NCI-H226 (cell line): Measurements from ENCODE around the gene CHI3L1.

Experiments
- DNase-seq: peaks from one replicate; pipeline ENCODE4 v3.0.0-alpha.2; 2015

Gene CHI3L1

DNA sequence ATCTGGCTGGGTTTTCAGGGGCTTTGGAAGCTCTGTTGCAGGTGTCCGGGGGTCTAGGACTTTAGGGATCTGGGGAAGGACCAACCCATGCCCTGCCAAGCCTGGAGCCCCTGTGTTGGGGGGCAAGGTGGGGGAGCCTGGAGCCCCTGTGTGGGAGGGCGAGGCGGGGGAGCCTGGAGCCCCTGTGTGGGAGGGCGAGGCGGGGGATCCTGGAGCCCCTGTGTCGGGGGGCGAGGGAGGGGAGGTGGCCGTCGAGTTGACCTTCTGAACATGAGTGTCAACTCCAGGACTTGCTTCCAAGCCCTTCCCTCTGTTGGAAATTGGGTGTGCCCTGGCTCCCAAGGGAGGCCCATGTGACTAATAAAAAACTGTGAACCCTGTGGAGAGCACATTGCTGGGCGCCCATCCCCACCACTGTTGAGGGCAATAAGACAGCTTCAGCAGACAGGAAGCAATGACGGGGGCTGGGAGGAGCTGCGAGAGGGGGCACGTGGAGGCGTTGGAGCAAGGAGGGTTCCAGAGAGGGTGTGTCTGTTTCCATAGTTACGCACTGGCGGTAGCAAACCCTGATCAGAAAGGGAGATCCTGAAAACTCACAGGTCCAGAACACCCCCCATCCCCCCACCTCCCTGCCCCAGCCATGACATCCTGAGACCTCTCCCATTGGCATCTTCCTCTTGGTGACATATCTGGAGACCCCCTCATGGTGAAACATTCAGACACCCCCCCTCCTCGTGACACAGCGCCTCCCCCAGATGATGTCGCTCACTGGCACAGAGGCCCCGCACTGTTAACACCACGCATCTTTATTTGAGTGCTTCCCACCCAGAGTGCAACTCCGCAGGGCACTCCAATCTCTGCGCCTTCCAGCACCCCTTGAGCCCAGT, 19.2 kb downstream of the CHI3L1 start:
- no peak for DNase-seq

DNA sequence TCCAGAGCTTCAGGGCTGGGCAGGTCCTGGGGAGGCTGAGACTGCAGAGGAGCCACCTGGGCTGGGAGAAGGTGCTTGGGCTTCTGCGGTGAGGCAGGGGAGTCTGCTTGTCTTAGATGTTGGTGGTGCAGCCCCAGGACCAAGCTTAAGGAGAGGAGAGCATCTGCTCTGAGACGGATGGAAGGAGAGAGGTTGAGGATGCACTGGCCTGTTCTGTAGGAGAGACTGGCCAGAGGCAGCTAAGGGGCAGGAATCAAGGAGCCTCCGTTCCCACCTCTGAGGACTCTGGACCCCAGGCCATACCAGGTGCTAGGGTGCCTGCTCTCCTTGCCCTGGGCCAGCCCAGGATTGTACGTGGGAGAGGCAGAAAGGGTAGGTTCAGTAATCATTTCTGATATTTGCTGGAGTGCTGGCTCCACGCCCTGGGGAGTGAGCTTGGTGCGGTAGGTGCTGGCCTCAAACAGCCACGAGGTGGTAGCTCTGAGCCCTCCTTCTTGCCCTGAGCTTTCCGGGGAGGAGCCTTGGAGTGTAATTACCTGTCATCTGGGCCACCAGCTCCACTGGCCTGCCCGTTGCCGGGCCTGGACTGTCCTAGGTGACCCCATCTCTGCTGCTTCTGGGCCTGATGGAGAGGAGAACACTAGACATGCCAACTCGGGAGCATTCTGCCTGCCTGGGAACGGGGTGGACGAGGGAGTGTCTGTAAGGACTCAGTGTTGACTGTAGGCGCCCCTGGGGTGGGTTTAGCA, 20.1 kb downstream of the CHI3L1 start:
- DNase-seq = peak; percentile 57

DNA sequence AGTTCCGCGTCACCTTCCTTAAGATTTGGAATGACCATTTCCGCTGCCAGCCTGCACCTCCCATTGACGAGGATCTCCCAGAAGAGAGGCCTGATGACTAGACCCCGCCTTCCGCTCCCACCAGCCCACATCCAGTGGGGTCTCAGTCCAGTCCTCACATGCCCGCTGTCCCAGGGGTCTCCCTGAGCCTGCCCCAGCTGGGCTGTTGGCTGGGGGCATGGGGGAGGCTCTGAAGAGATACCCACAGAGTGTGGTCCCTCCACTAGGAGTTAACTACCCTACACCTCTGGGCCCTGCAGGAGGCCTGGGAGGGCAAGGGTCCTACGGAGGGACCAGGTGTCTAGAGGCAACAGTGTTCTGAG, 20.7 kb downstream of the CHI3L1 start:
- DNase-seq = no peak

DNA sequence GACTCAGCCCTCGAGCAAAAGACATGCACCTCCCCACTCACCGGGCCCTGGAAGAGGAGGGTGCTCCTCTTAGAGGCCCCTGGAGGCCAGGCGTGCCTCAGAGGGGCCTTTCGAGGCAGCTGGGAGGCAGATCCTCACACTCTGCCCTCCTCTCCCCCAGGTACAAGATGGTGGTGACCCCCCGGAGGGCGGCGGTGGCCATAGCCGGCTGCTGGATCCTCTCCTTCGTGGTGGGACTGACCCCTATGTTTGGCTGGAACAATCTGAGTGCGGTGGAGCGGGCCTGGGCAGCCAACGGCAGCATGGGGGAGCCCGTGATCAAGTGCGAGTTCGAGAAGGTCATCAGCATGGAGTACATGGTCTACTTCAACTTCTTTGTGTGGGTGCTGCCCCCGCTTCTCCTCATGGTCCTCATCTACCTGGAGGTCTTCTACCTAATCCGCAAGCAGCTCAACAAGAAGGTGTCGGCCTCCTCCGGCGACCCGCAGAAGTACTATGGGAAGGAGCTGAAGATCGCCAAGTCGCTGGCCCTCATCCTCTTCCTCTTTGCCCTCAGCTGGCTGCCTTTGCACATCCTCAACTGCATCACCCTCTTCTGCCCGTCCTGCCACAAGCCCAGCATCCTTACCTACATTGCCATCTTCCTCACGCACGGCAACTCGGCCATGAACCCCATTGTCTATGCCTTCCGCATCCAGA, 21.3 kb downstream of the CHI3L1 start:
- DNase-seq = no peak

DNA sequence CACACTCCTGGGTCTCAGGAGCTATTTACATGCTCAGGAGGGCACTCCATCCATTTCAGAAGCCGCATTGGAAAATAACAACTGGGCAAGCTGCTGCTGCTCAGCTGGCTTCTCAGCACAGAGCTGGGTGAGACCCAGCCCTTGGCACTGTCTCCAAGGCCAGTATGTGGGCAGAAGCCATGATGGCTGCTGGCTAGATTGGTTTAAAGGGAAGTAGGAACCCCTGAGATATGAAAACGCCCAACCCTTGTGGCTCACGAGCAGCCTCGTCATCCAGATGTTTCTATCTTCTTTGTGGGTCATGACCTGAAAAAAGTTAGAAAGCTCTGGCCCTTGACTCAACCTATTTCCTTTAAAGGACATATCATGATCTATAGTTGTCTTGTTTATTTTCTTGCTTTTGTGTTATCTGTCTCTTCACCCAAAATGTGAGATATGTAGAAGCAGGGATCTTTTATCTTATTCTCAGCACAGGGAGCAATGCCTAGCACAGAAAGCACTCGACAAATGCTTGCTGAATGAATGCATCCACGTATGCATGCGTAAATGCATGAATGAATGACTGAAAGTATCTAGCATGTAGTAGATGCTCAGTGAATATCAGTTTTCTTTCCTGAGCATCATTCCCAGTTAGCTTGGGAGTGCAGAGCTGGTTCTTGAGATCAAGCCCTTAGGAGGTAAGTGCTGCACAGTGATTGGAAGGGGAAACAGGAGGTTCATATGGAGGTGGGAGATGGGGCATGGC, 22.4 kb downstream of the CHI3L1 start:
- DNase-seq = no peak

DNA sequence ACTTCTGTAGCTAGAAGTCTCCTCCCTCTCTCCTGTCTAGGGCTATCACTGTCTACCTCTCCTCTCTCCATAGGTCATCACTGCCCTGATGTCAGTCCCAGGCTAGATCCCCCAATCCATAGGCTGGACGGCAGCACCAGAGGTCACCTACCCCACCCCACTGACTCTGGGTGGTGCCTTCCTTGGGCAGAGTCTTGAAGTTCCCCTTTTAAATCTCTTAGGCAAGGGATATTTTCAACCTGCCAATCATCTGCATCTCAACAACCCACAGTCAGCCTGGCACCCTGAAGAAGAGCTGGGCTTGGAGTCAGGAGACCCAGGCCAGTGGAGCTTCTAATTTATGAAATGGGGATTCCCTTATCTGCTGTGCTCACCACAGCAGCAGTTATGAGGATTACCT, 24.1 kb downstream of the CHI3L1 start:
- DNase-seq = no peak

DNA sequence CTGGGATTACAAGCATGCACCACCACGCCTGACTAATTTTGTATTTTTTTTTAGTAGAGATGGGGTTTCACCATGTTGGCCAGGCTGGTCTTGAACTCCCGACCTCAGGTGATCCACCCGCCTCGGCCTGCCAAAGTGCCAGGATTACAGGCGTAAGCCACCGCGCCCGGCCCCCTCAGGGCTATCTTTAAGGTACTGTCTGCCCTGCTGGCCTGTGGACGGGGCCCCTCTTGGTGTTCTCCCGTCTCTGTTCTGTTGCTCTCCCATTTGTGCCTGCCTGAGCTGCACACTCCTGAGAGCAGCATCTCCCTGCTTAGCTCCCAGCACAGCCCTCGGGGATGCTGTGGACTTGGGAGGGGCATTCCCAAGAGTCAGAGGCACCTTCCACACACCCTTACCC, 24.8 kb downstream of the CHI3L1 start:
- DNase-seq = no peak

DNA sequence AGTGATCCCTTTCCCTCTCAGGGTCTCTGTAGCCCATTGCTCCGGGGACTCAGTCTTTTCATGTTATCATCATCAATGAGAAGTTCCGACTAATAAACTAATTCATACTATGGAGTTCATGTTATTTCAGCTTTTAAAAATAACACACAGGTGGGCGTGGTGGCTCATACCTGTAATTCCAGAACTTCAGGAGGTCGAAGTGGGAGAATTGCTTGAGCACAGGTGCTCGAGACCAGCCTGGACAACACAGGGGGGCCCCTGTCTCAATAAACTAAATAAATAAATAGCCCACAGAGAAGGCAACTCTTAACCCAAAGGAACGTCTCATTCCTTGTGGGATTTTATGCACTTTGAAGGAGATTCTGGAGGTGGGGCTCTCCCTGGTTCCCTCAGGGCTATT, 25.3 kb downstream of the CHI3L1 start:
- DNase-seq = no peak

DNA sequence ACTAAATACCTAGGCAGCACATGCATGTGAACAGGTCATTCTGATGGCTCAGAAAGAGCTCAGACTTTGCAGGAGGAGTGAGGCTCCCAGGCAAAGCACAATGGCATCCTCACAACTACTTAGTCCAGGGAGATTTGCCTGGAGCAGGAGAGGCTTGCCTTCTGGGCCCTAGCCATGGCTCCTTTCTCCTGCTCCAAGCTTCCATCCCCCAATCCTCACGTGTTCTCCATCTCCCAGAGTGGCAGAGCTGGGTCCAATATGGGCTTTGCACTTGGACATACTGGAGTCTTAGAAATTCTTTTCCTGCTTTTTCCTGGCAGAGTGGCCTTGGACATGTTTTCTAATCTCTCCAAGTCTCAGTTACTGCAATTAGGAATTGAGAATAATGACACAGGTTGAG, 26.7 kb downstream of the CHI3L1 start:
- no peak for DNase-seq

DNA sequence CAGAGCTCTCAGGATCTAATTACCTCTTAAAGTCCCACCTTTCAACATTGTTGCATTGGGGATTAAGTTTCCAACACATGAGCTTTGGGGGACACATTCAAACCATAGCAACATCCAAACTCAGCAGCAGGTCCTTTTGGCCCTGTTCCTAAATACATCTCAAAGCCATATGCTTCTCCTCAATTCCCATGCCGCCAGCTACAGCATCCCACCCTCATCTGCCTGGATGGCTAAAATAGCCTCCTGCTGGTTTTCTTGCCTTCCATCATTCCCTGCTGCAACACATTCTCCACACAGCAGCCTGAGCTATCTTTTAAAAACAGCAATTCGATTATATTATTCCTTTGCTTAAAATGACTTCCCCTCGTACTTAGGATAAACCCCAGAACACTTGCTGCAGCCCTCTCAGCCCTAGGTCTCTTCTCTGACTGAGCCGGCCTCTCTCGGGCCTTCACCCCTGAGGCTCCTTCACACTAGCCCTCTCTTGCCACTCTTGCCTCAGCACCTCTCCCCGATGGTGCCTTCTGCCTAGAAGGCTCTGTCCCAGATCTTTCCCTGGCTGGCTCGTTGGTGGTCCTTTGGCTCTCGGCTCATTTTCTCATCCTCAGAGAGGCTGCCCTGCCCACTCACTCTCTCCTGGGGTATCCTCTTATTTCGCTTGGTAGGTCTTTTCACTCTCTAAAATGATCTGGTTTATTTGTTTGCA, 27.4 kb downstream of the CHI3L1 start:
- no peak for DNase-seq

DNA sequence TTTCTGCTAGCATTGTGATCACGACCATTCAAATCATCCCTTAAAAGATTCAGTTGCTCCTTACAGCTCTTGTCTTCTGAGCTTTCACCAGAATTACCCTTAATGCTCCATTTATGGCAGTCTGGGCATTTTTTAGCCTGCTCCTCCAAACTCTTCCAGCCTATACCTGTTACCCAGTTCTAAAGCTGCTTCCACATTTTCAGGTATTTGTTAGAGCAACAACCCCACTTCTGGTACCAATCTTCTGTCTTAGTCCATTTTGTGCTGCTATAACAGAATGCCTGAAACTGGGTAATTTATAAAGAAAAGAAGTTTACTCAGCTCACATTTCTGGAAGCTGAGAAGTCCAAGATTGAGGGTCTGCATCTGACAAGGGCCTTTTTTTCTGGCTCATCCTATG, 28.1 kb downstream of the CHI3L1 start:
- no peak for DNase-seq

DNA sequence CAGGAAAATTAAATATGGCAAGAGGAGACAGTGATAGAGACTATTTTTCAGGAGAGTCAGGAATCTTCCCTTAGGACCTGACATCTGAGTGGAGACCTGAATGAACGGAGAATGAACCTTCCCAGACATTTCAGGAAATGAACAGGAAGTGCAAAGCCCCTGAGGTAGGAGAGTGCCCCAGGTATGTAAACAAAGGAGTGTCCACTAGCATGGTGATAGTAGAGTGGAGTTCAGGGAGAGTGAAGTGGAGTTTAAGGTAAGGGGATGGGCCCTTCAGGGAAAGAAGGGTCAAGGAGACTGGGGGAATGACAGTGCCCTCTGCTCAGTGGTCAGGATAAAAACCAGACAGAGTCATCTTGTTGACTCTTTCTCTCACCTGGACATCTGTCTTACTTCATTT, 30.2 kb downstream of the CHI3L1 start:
- DNase-seq = no peak

DNA sequence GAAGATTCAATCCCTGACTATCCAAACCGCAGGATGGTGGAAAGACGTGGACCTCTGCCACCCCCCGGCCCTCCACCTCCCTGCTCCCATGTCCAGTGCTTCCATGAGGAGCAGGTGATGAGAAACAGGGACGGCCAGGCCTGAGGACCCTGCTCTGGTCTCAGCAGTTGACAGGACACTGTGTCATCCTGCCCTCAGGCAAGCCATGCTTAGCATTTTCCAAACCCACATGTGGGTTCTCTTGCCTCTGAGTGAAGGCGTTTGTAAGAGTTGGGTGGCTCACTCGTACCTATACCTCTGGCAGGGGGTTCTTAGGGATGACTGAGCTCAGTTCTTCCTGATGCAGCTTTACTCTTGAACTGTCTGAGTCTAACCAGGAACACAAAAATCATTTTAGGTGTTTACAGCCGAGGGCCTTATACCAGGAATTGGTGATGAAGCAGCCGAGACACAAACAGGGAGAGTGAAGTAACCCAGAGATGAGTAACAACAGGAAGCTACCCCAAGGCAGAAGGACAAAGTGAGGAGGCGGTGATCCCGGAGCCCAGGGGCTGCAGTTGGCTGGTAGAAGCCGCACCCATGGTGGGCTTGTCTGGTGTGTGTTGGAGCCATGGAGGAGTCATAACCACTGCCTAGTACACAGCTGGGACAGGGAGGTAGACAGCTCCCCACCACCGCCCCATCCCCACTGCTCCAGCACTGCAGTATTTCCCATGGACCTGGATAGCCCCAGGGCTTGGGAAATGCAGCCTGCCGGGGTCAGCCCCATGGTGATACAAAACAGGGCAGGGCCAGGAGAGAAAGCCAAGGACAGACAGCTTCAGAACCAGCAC, 32.3 kb downstream of the CHI3L1 start:
- peak; percentile 50 for DNase-seq

DNA sequence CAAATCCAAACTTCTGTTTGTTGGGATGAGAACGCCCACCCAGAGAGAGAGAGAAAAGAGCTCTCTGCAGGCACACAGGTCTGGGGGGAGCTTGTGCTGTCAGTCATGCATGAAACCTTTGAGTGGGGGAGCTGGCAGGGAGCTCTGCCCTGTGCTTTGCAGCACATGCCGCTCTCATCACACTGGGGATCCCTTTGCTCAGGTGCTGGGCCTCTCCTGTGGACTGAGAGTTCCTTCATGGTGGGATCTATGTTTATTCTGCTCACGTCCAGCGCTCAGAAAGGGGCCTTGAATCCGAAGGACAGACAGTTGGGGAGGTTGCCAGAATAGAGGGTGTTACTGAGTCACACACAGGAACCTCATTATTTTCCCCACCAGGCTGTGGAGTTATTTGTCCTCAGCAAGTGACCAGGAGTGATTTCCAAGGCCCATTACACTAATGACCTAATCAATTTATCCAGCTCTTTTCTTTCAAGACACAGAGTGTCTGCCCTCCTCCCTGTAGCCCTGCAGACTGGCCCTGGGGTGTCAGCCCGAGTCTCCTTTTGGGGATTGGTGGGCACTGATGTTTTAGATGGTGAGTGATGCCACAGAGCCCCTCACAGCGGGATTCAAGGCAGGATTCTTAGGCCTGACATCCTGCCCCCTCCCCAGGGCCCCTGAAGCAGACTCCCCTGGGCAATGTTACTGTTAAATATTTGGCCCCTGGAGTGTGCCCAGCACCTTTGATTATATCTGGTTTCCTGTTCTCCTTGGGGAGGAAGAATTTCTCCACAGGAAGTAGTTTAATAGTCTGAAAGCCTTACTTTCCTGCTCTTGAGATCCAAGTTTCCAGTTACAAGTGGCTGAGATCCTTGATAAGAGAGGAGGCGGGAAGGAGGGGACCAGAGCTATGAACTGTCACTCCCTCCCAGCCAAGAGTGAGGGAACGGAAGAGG, 33.2 kb downstream of the CHI3L1 start:
- DNase-seq = peak; percentile 40

DNA sequence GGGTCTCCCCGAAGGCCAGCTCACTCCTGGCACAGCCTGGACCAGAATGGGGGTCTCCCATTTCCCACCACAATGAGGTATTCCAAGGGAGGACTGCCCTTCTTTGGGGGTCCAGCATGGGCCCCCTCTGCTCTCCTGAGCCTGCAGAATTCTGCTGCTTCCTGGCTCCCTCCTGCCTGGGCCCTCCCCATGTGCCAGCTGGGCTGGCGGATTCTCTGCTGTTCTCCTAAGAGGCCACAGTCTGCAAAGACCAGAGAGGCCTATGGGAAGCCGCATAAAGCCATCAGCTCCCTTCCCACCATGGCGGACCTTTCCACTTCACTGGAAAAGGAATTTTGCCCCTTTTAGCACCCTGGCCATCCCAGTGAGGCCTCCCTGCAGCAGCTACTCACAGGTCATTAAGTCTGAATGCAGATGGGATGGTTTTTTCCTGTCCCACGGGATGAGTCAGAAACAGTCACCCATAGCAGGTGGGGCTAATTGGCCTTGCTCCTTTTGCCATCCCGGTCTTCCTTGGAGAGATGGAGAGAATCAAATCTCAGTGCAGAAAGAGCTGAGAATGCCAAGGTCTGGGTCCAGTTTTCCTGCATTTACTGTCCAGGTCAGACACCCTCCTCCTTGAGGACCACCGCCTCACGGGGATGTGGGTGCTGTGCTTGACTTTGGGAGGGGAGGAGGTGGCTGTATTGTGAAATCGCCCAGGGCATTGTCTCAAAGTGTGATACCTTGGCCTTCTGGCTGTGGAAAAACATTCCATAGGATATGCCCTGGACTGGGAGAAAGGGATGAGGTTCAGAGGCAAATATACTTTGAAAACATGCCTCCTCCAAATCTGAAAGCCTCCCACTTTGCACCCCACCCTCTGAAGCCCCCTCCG, 34.1 kb downstream of the CHI3L1 start:
- DNase-seq = peak; percentile 82

DNA sequence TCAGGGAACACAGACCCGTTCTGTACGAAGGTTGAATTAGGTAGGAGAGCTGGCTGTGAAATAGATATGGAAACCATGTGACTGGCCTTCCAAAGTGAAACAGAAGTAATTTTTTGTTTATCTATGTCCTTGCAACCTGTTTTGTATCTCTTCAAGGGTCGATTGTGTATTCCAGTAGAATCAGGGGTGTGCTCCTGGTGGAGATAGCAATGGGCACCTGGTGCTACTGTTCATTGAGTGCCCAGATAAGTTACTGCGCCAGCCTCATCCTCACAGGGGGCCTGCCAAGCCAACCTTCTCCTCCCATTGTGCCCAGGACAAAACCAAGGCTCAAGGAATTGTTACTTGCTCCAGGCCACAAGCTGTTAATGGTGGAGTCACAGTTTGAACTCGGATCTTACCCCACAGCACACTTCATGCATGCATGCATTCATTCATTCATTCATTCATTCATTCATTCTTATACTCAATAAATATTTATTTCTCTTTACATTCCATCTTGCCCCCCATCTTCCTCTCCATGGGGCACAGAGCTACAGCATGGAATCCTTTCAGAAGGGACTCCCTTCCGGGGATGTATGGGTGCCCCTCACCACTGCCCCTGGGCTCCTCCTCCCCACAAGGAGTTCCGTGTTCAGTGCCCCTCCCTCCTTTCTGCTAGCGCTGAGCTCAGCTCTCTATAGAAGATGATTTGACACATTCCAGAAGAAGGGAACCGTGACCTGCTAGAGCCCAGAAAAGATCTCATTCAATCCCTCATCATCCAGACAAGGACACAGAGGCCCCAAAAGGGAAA, 34.9 kb downstream of the CHI3L1 start:
- no peak for DNase-seq

DNA sequence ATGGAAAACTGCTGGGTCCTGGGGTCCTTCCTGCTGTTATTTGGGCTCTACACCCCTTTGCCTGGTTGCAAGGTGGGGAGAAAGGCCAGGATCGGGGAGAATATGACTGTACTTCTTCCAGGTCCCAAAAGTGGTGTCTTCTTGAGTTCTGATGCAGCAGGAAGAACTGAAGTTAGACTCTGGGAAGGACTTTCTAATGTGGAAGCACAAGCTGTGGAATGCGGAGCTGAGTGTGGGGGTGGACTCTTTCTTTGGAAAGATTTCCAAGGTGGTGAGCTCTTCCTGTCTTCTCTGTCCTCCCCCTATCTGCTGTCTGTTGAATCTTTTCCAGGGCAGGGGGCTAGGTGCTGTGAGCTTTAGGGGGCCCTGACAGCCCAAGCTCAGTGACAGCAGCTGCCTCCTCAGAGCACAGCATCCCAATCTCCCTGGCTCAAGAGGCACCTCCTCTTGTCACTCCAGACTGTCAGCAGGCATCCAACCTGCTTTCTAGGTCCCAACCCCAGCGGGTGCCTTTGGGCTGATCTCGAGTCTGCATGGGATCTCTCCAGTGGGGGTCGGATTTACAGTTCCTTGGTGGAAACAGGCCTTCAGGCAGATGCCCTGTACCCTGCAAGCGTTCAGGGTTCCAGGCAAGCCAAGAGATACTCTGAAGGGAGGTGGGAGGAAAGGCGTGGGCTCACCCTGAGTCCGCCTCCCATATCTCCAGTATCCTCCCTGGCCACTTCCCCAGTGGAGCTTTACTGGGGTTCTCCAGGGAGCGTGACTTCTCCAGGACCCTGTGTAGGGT, 35.8 kb downstream of the CHI3L1 start:
- no peak for DNase-seq
